ENCODE results near the gene TRPV4. TPM values are rescaled to one million over a fixed set of nuclear protein-coding genes. Genes with fewer than 3 reads are reported as not detected.

TRPV4 gene
- total RNA-seq, 3 donors from 2014 or later (not counting 1 experiment from before 2014, with no cell fraction given) = not detected

DNA sequence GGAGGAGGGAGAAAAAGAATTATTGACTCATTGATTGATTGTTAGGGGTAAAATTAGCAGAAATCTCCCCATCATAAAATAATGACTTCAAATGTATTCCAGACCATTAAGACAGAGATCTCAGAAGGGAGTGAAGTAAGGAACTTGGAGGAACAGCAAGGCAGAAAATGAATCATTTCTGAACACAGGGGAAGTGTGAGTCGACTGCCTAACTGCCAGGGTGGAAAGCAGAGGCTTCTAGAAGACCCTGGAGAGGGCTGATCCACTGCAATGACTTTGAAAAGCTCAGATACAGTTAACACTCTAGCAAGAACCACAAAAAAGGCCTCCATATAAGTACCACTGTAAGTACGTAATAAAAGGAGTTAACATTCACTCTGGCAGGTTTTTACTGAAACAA is 37.5 kb upstream of the TRPV4 start:
- Histone ChIP-seq H3K27me3 (ENCODE audit: control insufficient read depth, insufficient read depth, low read length) (no peaks in the 10 kb centered on the region), H3K27ac (ENCODE audit: low read length) (no peak overlapping the region), H3K4me3 (ENCODE audit: low read length) (no peak overlapping the region), H3K36me3 (ENCODE audit: control insufficient read depth, insufficient read depth, low read length) (peaks cover 7% of the 10 kb centered on the region), H3K4me1 (ENCODE audit: control insufficient read depth, insufficient read depth, low read length) (peaks cover 6% of the 10 kb centered on the region), H3K9me3 (ENCODE audit: control insufficient read depth, insufficient read depth, low read length) (no peaks in the 10 kb centered on the region)
- TF ChIP-seq, protein P1, sequence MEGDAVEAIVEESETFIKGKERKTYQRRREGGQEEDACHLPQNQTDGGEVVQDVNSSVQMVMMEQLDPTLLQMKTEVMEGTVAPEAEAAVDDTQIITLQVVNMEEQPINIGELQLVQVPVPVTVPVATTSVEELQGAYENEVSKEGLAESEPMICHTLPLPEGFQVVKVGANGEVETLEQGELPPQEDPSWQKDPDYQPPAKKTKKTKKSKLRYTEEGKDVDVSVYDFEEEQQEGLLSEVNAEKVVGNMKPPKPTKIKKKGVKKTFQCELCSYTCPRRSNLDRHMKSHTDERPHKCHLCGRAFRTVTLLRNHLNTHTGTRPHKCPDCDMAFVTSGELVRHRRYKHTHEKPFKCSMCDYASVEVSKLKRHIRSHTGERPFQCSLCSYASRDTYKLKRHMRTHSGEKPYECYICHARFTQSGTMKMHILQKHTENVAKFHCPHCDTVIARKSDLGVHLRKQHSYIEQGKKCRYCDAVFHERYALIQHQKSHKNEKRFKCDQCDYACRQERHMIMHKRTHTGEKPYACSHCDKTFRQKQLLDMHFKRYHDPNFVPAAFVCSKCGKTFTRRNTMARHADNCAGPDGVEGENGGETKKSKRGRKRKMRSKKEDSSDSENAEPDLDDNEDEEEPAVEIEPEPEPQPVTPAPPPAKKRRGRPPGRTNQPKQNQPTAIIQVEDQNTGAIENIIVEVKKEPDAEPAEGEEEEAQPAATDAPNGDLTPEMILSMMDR (IDR thresholded peaks at IDR 0.05) = no peak
- WGBS (ENCODE audit: insufficient coverage) = 68% methylated on average over 2 of the region's 2 CpGs
- intact Hi-C loops (cut with micrococcal nuclease) = no loop called here
- Mint-ChIP-seq H3K27ac (no peak overlapping the region), H3K4me1 (peaks cover 27 to 37% of the 10 kb centered on the region in 2 donors), H3K36me3 (no peaks in the 10 kb centered on the region), H3K27me3 (ENCODE audit: low read depth in 2 of 2) (no peaks in the 10 kb centered on the region), H3K4me3 (no peak overlapping the region), H3K9me3 (no peaks in the 10 kb centered on the region)
- DNase-seq (no peak), ATAC-seq (no peak)

DNA sequence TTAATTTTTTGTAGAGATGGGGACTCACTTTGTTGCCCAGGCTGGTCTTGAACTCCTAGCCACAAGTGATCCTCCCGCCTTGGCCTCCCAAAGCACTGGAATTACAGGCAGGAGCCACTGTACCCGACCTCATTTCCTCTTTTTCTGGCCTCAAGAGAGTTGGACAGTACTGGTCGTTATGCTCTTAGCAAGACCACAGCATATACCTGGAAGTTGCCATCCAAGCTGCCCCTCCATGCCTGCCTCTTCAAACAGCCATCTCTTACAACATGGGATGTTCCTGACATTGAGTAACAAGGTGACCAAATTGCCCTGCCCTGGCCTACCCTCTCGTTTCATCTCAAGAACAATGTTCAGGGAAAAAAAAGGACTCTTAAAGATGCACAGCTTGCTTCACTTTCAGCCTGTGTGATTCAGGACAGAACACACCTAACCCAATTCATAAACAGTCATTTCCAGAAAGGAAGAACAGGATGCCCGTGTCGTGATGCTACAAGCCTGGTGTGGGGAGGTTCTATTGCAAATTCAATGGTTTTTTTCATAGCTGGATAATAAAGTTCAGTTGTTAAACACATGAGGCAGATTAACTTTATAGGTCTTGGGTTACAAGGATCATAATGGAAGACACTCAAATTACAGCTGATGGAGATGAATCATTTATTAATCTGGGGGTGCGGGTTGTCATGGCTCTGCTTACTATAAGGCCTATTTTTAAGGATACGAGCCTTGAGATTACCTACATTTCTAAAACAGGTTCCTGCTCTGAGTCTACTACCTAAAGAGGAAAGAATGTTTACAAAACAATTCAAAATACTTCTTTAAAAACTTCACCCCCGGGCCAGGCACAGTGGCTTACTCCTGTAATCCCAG is 35.2 kb upstream of the TRPV4 start:
- Histone ChIP-seq H3K9me3 (ENCODE audit: control insufficient read depth, insufficient read depth, low read length) (no peaks in the 10 kb centered on the region), H3K4me1 (ENCODE audit: control insufficient read depth, insufficient read depth, low read length) (peaks cover 26% of the 10 kb centered on the region), H3K4me3 (ENCODE audit: low read length) (no peak overlapping the region), H3K27me3 (ENCODE audit: control insufficient read depth, insufficient read depth, low read length) (no peaks in the 10 kb centered on the region), H3K27ac (ENCODE audit: low read length) (no peak overlapping the region), H3K36me3 (ENCODE audit: control insufficient read depth, insufficient read depth, low read length) (peaks cover 7% of the 10 kb centered on the region)
- ATAC-seq = no peak
- Mint-ChIP-seq H3K27ac (peak overlapping the region; percentile 30 to 44), H3K27me3 (ENCODE audit: low read depth in 2 of 2) (no peaks in the 10 kb centered on the region), H3K4me1 (peaks cover 29 to 31% of the 10 kb centered on the region in 2 donors), H3K36me3 (no peaks in the 10 kb centered on the region), H3K4me3 (no peak overlapping the region), H3K9me3 (no peaks in the 10 kb centered on the region)
- intact Hi-C loops (cut with micrococcal nuclease) = no loop called here
- DNase-seq = no peak
- 83% methylated on average over 9 of the region's 9 CpGs for WGBS (ENCODE audit: insufficient coverage)
- TF ChIP-seq, protein P1 (IDR thresholded peaks at IDR 0.05) = no peak

DNA sequence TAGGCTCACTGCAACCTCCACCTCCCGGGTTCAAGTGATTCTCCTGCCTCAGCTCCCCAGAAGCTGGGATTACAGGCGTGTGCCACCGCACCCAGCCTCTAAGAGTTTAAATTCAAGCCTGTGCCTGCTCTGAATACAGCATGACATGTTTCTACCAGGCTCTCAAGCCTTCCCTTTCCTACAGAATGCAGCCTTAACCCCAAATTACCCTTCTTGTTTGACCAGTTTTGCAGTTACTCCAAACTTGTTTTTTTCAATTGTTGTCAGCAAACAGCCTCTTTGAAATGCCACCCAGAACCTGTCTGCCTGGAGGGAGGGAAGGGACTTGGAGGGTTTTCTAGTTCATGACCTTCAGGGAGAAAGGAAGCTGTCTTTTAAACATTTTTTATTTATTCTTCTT is 31.7 kb upstream of the TRPV4 start:
- Histone ChIP-seq H3K9me3 (ENCODE audit: control insufficient read depth, insufficient read depth, low read length) (no peaks in the 10 kb centered on the region), H3K36me3 (ENCODE audit: control insufficient read depth, insufficient read depth, low read length) (peaks cover 2% of the 10 kb centered on the region), H3K27ac (ENCODE audit: low read length) (peak overlapping the region; percentile 74), H3K4me1 (ENCODE audit: control insufficient read depth, insufficient read depth, low read length) (peaks cover 30% of the 10 kb centered on the region), H3K27me3 (ENCODE audit: control insufficient read depth, insufficient read depth, low read length) (no peaks in the 10 kb centered on the region), H3K4me3 (ENCODE audit: low read length) (no peak overlapping the region)
- 88% methylated on average over 3 of the region's 3 CpGs for WGBS (ENCODE audit: insufficient coverage)
- Mint-ChIP-seq H3K9me3 (no peaks in the 10 kb centered on the region), H3K27ac (peak overlapping the region; percentile 81 to 86), H3K4me3 (peak overlapping the region; percentile 31), H3K4me1 (peaks cover 28 to 31% of the 10 kb centered on the region in 2 donors), H3K27me3 (ENCODE audit: low read depth in 2 of 2) (no peaks in the 10 kb centered on the region), H3K36me3 (no peaks in the 10 kb centered on the region)
- no peak for ATAC-seq
- intact Hi-C loops (cut with micrococcal nuclease) = no loop called here
- TF ChIP-seq, protein P1 (IDR thresholded peaks at IDR 0.05) = no peak
- DNase-seq = no peak
